Loucy (cell line): ENCODE measurements around the gene PLXNA2.

ENCODE experiments used
- CTCF ChIP-seq: fragments of 200-600 bp; sonication (generic); conservative IDR thresholded peaks from 2 replicates; pipeline ENCODE4 v1.5.1; 2014; ENCODE audit warnings: mild to moderate bottlenecking, antibody characterized with exemption, low read length
- EZH2phosphoT487 ChIP-seq: fragments of 200-600 bp; IDR thresholded peaks from 2 replicates; pipeline ENCODE4 v1.6.1; 2018; ENCODE audit warnings: antibody characterized with exemption, mild to moderate bottlenecking, moderate library complexity, borderline replicate concordance

- TF ChIP-seq CTCF: no peak
- no peak for TF ChIP-seq EZH2phosphoT487
Observed at GRCh38 chr1:208127284-208127683, 116.9 kb downstream of the PLXNA2 start.
